ENCODE measurements around the gene DNAH9. TPM values are rescaled to one million over a fixed set of nuclear protein-coding genes. Genes with fewer than 3 reads are reported as not detected.

Gene DNAH9
- total RNA-seq, 1 experiment from 2014 or later = 0.22 TPM

- no peaks in the 10 kb centered on the region for H3K79me2 ChIP-seq (ENCODE audit: insufficient read depth, low read length)
- H2BK12ac ChIP-seq (ENCODE audit: insufficient read length, low read depth, low read length) = no peak overlapping the region
- no peak overlapping the region for H2AFZ ChIP-seq (ENCODE audit: low read length)
- H3K4me1 Mint-ChIP-seq = no peaks in the 10 kb centered on the region
- no peaks in the 10 kb centered on the region for H4K20me1 ChIP-seq (ENCODE audit: control insufficient read depth, insufficient read depth, insufficient read length)
- H3K27me3 ChIP-seq (ENCODE audit: insufficient read depth, low read length) = no peaks in the 10 kb centered on the region
- H2BK5ac ChIP-seq (ENCODE audit: insufficient read length, low read length) = no peak overlapping the region
- no peaks in the 10 kb centered on the region; the same call in 1 of the 2 replicates for H3K27me3 Mint-ChIP-seq (ENCODE audit: low read depth)
- no peak overlapping the region for H4K91ac ChIP-seq (ENCODE audit: insufficient read length, low read depth, low read length)
- H3K27ac ChIP-seq (ENCODE audit: insufficient read length, low read depth, low read length) = no peak overlapping the region
- no peak overlapping the region for H3K9ac ChIP-seq (ENCODE audit: extremely low read depth, insufficient read length, low read length)
- H2AK5ac ChIP-seq (ENCODE audit: insufficient read length, low read length) = no peak overlapping the region
- peak; percentile 11 for DNase-seq
- H2BK20ac ChIP-seq (ENCODE audit: low read depth, low read length, poor library complexity, severe bottlenecking) = no peak overlapping the region
- H3K79me1 ChIP-seq (ENCODE audit: insufficient read depth, low read depth, low read length, poor library complexity, severe bottlenecking) = no peaks in the 10 kb centered on the region
- no peaks in the 10 kb centered on the region for H3K9me3 Mint-ChIP-seq
- no peak overlapping the region for H3K27ac Mint-ChIP-seq
- H4K8ac ChIP-seq (replicated peaks; ENCODE audit: insufficient read length, low read depth, low read length) = no peak overlapping the region
- no peaks in the 10 kb centered on the region for H3K36me3 Mint-ChIP-seq (ENCODE audit: insufficient read depth in 1 of 3, low read depth in 3 of 3)
- no peak overlapping the region for H3K23ac ChIP-seq (ENCODE audit: insufficient read length, low read depth, low read length)
- WGBS (ENCODE audit: extremely low coverage, insufficient read length, low lambda C conversion rate) = no CpG with 5 or more reads among the region's 5 CpGs
- H3K4ac ChIP-seq (ENCODE audit: low read depth, low read length) = no peak overlapping the region
- H3K56ac ChIP-seq (ENCODE audit: insufficient read length, low read depth, low read length) = no peak overlapping the region
- no peak overlapping the region for H4K5ac ChIP-seq (ENCODE audit: insufficient read length, low read depth, low read length)
- no peaks in the 10 kb centered on the region for H3K23me2 ChIP-seq (ENCODE audit: insufficient read length, low read depth, low read length, poor library complexity, severe bottlenecking)
- no peak for TF ChIP-seq CTCF (conservative IDR thresholded peaks at IDR 0.05)
- no peak overlapping the region for H3T11ph ChIP-seq (ENCODE audit: low read length)
- H3K9me3 ChIP-seq (ENCODE audit: control insufficient read depth, low read depth, low read length) = no peaks in the 10 kb centered on the region
- no peaks in the 10 kb centered on the region for H3K4me1 ChIP-seq (ENCODE audit: insufficient read depth, low read length)
- H3K14ac ChIP-seq (ENCODE audit: insufficient read depth, low read length) = no peak overlapping the region
- H2BK15ac ChIP-seq (ENCODE audit: low read depth, low read length) = no peak overlapping the region
- H2BK120ac ChIP-seq (ENCODE audit: low read depth, low read length, poor library complexity, severe bottlenecking) = no peak overlapping the region
- H3K4me2 ChIP-seq (ENCODE audit: insufficient read depth, insufficient read length, low read length) = no peak overlapping the region
- no peak overlapping the region for H3K18ac ChIP-seq (ENCODE audit: insufficient read length, low read depth, low read length)
- H3K4me3 Mint-ChIP-seq = no peak overlapping the region
Observed at GRCh38 chr17:11582217-11582616, 16.1 kb upstream of the DNAH9 start.
